ENCODE results near the gene TDP1. TPM values are rescaled to one million over a fixed set of nuclear protein-coding genes. Genes with fewer than 3 reads are reported as not detected.
A peak's percentile ranks its signal among the peaks of the same experiment; 100 is the strongest.

The TDP1 gene
- total RNA-seq, 2 experiments from 2014 or later: 77.0 to 77.2 TPM

GRCh38 chr14:89965839-89966238, 10.1 kb downstream of the TDP1 start:
- no peaks in the 10 kb centered on the region for H3K27me3 Mint-ChIP-seq (ENCODE audit: low read depth)
- CTCF ChIA-PET: interaction anchor here (1.2 to 2.9 kb wide), 3 partner anchors 27 to 270 kb away, joined by 3 to 9 read pairs (median 4); no protein-coding TSS in a partner anchor
- no peak overlapping the region for H3K4me3 Mint-ChIP-seq
- H3K27ac Mint-ChIP-seq: no peak overlapping the region
- no peaks in the 10 kb centered on the region for H3K9me3 Mint-ChIP-seq
- no peak for DNase-seq
- intact Hi-C loops (cut with micrococcal nuclease): no loop called here
- peaks cover 62% of the 10 kb centered on the region for H3K36me3 Mint-ChIP-seq (ENCODE audit: low read depth)
- peaks cover 40% of the 10 kb centered on the region for H3K4me1 Mint-ChIP-seq (ENCODE audit: low read depth)

- H3K4me3 Mint-ChIP-seq: no peak overlapping the region
- CTCF ChIA-PET: interaction anchor here (0.6 to 3.8 kb wide), 26 partner anchors 9 to 933 kb away, joined by 3 to 36 read pairs (median 4); partner anchors contain the start of genes KCNK13 and TDP1
- no peak overlapping the region for H3K27ac Mint-ChIP-seq
- peaks cover 55% of the 10 kb centered on the region for H3K36me3 Mint-ChIP-seq (ENCODE audit: low read depth)
- intact Hi-C loops (cut with micrococcal nuclease): loop anchor here (1.0 to 2.0 kb wide), 3 partner anchors 35 to 262 kb away; partner anchors contain the start of gene KCNK13
- H3K27me3 Mint-ChIP-seq (ENCODE audit: low read depth): no peaks in the 10 kb centered on the region
- H3K9me3 Mint-ChIP-seq: no peaks in the 10 kb centered on the region
- H3K4me1 Mint-ChIP-seq (ENCODE audit: low read depth): no peaks in the 10 kb centered on the region
- peak; percentile 70 for DNase-seq
Measured at GRCh38 chr14:89973234-89973823, 17.6 kb downstream of the TDP1 start.

DNA sequence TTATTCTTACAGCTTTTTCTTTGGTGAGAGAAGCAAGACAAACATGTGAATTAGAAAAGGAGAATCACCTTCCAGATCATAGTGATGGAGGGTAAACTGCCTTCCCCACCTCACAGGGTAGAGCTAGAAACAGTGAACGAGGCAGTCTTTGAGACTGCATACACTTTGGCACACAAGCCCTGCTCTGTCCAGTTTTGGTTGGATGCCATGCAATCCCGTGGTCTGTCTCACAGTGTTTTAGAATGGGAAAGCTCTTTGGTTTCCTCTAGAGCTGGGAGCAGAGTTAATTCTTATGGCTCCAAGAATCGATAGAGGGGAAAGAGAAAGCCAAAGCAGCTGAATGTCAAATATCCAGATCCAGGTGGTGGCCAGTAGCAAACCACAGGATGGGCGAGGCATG, 21.9 kb downstream of the TDP1 start:
- intact Hi-C loops (cut with micrococcal nuclease): no loop called here
- H3K36me3 Mint-ChIP-seq (ENCODE audit: low read depth): peaks cover 45% of the 10 kb centered on the region
- H3K27ac Mint-ChIP-seq: no peak overlapping the region

GRCh38 chr14:89978656-89979055, 22.9 kb downstream of the TDP1 start:
- no peak for DNase-seq
- Mint-ChIP-seq H3K36me3 (ENCODE audit: low read depth) (peaks cover 45% of the 10 kb centered on the region), H3K27me3 (ENCODE audit: low read depth) (no peaks in the 10 kb centered on the region), H3K9me3 (no peaks in the 10 kb centered on the region), H3K4me1 (ENCODE audit: low read depth) (no peaks in the 10 kb centered on the region), H3K4me3 (no peak overlapping the region), H3K27ac (no peak overlapping the region)
- intact Hi-C loops (cut with micrococcal nuclease): no loop called here
- CTCF ChIA-PET: interaction anchor here (0.6 to 3.3 kb wide), 2 partner anchors 39 to 334 kb away, joined by 4 to 16 read pairs; no protein-coding TSS in a partner anchor

More for the DNA sequence above, 21.9 kb downstream of the TDP1 start:
- CTCF ChIA-PET: interaction anchor here (0.6 to 3.3 kb wide), 4 partner anchors 9 to 851 kb away, joined by 3 to 16 read pairs (median 4); no protein-coding TSS in a partner anchor
- no peak for DNase-seq
- Mint-ChIP-seq H3K4me3 (no peak overlapping the region), H3K9me3 (no peaks in the 10 kb centered on the region), H3K4me1 (ENCODE audit: low read depth) (no peaks in the 10 kb centered on the region), H3K27me3 (ENCODE audit: low read depth) (no peaks in the 10 kb centered on the region)

- intact Hi-C loops (cut with micrococcal nuclease): no loop called here
- Mint-ChIP-seq H3K27me3 (ENCODE audit: low read depth) (no peaks in the 10 kb centered on the region), H3K9me3 (no peaks in the 10 kb centered on the region), H3K4me1 (ENCODE audit: low read depth) (no peaks in the 10 kb centered on the region), H3K36me3 (ENCODE audit: low read depth) (peaks cover 48% of the 10 kb centered on the region), H3K27ac (no peak overlapping the region), H3K4me3 (no peak overlapping the region)
- no peak for DNase-seq
- CTCF ChIA-PET: interaction anchor here (2.6 kb wide), 1 partner anchor 10 kb away, joined by 21 read pairs; no protein-coding TSS in a partner anchor
Measured at GRCh38 chr14:89983375-89983774, 27.6 kb downstream of the TDP1 start.

DNA sequence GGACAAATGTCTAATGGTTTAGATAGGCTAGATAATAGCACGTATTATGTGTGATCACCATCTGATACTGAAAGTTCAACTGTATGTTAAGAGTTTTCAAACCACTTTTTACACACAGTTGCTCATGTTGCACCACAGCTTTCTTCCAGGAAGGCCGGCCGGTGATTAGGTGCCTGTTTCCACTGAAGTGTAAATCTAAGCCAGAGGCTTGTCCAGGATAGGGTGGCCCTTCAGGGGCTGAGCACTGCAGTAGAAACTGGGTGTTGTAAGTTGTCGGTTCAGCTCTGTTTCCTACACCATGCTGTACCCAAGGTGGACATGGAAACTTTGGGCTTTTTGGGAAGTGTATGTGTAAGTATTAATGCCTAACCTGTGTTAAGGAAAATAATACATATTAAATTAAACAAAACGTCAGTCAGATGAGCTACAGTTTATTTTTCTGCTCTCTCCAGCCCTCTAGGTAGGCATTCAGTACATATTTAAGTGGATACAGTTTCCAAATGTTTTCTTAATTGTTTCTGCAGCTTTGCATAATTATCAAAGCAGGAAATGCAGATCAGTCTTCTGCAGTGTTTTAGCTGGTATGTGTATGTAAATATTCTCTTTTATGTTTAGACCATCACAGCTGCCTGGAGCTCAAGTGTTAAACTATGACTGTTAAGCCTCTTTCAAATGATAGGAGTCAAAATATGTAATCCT, 30.9 kb downstream of the TDP1 start:
- H3K4me3 Mint-ChIP-seq: no peak overlapping the region
- CTCF ChIA-PET: interaction anchor here (1.0 to 1.3 kb wide), 3 partner anchors 10 to 48 kb away, joined by 4 to 11 read pairs (median 4); no protein-coding TSS in a partner anchor
- H3K36me3 Mint-ChIP-seq (ENCODE audit: low read depth): peaks cover 51% of the 10 kb centered on the region
- no peak overlapping the region for H3K27ac Mint-ChIP-seq
- intact Hi-C loops (cut with micrococcal nuclease): no loop called here
- no peaks in the 10 kb centered on the region for H3K4me1 Mint-ChIP-seq (ENCODE audit: low read depth)
- H3K9me3 Mint-ChIP-seq: no peaks in the 10 kb centered on the region
- no peaks in the 10 kb centered on the region for H3K27me3 Mint-ChIP-seq (ENCODE audit: low read depth)
- DNase-seq: no peak

DNA sequence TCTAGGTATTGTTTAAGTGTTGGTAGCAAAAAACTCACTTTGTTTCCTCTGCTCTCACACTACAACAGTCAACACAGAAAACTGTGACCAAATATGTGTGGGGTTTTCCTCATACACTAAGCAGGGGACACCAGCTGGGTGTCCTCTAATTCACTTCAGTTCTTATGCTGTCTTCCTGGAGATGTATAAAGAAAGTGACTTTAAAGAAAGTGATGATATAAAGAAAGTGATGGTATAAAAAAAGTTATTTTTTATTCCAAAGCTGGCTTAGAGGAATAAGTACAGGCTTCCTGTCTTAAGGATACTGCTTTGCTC, 31.4 kb downstream of the TDP1 start:
- CTCF ChIA-PET: interaction anchor here (1.0 to 1.3 kb wide), 4 partner anchors 10 to 48 kb away, joined by 3 to 11 read pairs (median 4); no protein-coding TSS in a partner anchor
- no peaks in the 10 kb centered on the region for H3K4me1 Mint-ChIP-seq (ENCODE audit: low read depth)
- peaks cover 48% of the 10 kb centered on the region for H3K36me3 Mint-ChIP-seq (ENCODE audit: low read depth)
- H3K27ac Mint-ChIP-seq: no peak overlapping the region
- no peaks in the 10 kb centered on the region for H3K27me3 Mint-ChIP-seq (ENCODE audit: low read depth)
- no peak for DNase-seq
- H3K9me3 Mint-ChIP-seq: no peaks in the 10 kb centered on the region
- intact Hi-C loops (cut with micrococcal nuclease): no loop called here
- H3K4me3 Mint-ChIP-seq: no peak overlapping the region

DNA sequence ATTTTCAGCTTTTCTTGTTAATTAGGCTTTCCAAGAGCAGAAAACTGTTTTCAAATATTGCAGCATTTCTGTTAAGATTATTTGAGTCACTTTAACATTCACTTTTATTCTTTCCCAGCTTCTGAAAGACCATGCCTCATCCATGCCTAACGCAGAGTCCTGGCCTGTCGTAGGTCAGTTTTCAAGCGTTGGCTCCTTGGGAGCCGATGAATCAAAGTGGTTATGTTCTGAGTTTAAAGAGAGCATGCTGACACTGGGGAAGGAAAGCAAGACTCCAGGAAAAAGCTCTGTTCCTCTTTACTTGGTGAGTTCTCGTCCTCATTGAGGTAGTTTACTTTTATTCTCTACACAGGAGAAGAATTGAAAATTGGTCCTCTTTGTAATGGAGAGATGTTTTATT, 33.1 kb downstream of the TDP1 start:
- Mint-ChIP-seq H3K27ac (no peak overlapping the region), H3K36me3 (ENCODE audit: low read depth) (peaks cover 50% of the 10 kb centered on the region), H3K4me1 (ENCODE audit: low read depth) (no peaks in the 10 kb centered on the region), H3K27me3 (ENCODE audit: low read depth) (no peaks in the 10 kb centered on the region), H3K4me3 (no peak overlapping the region), H3K9me3 (no peaks in the 10 kb centered on the region)
- intact Hi-C loops (cut with micrococcal nuclease): no loop called here
- no peak for DNase-seq
- CTCF ChIA-PET: interaction anchor here (1.8 kb wide), 1 partner anchor 16 kb away, joined by 6 read pairs; no protein-coding TSS in a partner anchor

DNA sequence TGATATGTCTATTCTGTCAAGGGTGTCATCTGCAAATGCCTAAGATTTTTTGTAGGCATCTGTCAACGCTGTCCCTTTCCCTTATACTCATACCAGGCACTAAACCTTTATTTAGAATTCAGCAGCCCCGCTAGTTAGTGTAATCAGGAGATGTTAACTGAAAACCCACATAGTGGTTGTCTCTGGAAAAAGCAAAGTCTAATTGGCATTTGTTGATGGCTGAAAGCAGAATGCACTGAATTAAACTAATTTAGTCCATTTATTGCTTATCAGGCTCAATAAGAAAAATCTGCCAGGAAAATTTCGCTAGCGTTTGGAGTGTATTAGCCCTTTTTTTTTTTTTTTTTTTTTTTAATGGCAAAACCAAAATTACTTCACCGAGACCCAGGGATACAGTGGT, 34.5 kb downstream of the TDP1 start:
- H3K4me1 Mint-ChIP-seq (ENCODE audit: low read depth): no peaks in the 10 kb centered on the region
- CTCF ChIA-PET: no interaction called here
- no peak for DNase-seq
- H3K36me3 Mint-ChIP-seq (ENCODE audit: low read depth): peaks cover 50% of the 10 kb centered on the region
- intact Hi-C loops (cut with micrococcal nuclease): no loop called here
- H3K4me3 Mint-ChIP-seq: no peak overlapping the region
- H3K27me3 Mint-ChIP-seq (ENCODE audit: low read depth): no peaks in the 10 kb centered on the region
- no peak overlapping the region for H3K27ac Mint-ChIP-seq
- H3K9me3 Mint-ChIP-seq: no peaks in the 10 kb centered on the region

- no peak overlapping the region for H3K4me3 Mint-ChIP-seq
- no peaks in the 10 kb centered on the region for H3K27me3 Mint-ChIP-seq (ENCODE audit: low read depth)
- intact Hi-C loops (cut with micrococcal nuclease): no loop called here
- no peaks in the 10 kb centered on the region for H3K9me3 Mint-ChIP-seq
- DNase-seq: no peak
- CTCF ChIA-PET: no interaction called here
- no peaks in the 10 kb centered on the region for H3K4me1 Mint-ChIP-seq (ENCODE audit: low read depth)
- no peak overlapping the region for H3K27ac Mint-ChIP-seq
- H3K36me3 Mint-ChIP-seq (ENCODE audit: low read depth): peaks cover 50% of the 10 kb centered on the region
Measured at GRCh38 chr14:89990623-89991275, 35.0 kb downstream of the TDP1 start.

DNA sequence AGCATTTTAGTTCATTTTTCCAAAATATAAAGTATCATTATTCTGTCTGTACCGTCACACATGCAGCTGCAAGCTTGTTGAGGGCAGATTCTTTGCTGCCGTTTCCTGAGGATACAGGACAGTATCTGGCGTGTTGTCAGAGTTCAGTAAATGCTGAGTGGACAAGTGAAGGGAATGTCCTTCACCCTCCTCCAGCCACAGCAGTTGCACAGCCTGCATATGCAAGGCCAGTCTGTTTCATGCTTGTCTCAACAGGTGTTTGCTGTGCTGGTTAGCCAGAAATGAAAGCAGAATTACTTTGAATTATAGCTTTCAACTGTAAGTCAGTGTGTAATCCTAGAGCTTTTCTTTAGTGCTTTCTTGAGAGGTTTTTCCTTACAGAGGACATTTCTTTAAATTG, 36.5 kb downstream of the TDP1 start:
- DNase-seq: no peak
- CTCF ChIA-PET: interaction anchor here (0.6 to 0.7 kb wide), 2 partner anchors 18 to 93 kb away, joined by 3 read pairs; no protein-coding TSS in a partner anchor
- Mint-ChIP-seq H3K4me3 (no peak overlapping the region), H3K9me3 (no peaks in the 10 kb centered on the region), H3K27me3 (ENCODE audit: low read depth) (no peaks in the 10 kb centered on the region), H3K4me1 (ENCODE audit: low read depth) (no peaks in the 10 kb centered on the region), H3K27ac (no peak overlapping the region), H3K36me3 (ENCODE audit: low read depth) (peaks cover 51% of the 10 kb centered on the region)
- intact Hi-C loops (cut with micrococcal nuclease): no loop called here

GRCh38 chr14:89996963-89997362, 41.2 kb downstream of the TDP1 start:
- no peaks in the 10 kb centered on the region for H3K27me3 Mint-ChIP-seq (ENCODE audit: low read depth)
- CTCF ChIA-PET: no interaction called here
- H3K4me3 Mint-ChIP-seq: no peak overlapping the region
- no peak for DNase-seq
- H3K27ac Mint-ChIP-seq: no peak overlapping the region
- H3K4me1 Mint-ChIP-seq (ENCODE audit: low read depth): no peaks in the 10 kb centered on the region
- intact Hi-C loops (cut with micrococcal nuclease): no loop called here
- H3K36me3 Mint-ChIP-seq (ENCODE audit: low read depth): peaks cover 53% of the 10 kb centered on the region
- H3K9me3 Mint-ChIP-seq: no peaks in the 10 kb centered on the region
